CD4-positive, alpha-beta T cell treated with Interleukin-2 at 100 ng/mL for 4 hours (primary cell): ENCODE measurements around the gene SYNRG.
"Not testable (repeated sequence)": the region's sequence is repeated elsewhere in the genome, so short reads cannot be mapped to it uniquely, and the experiment has no call there.

Source experiments
- DNase-seq: peaks from one replicate; pipeline ENCODE4 v3.0.0-alpha.2; 2020; ENCODE audit warnings: low spot score

SYNRG gene

DNA sequence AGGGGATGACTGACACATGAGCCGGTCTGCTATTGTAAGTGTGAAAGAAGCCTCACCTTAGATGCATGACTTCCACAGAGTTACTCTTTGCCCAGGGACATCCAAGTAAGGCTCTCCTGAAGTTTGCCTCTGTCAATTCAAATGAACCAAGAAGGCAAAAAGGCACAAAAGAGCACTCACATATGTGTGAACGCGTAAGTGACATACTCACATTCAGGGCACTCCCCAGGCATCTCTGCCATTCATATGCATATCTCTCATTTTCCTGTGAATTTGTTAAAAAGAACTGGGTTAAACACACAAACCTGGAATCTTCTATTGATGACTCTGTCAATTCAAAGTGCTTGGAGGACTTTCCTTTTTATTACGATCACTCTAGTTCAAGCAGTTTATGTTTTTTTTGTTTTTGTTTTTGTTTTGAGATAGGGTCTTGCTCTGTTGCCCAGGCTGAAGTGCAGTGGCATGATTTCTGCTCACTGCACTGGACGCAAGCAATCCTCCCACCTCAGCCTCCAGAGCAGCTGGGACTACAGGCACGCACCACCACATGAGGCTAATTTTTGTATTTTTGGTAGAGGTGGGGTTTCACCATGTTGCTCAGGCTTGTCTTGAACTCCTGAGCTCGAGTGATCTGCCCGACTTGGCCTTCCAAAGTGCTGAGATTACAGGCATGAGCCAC lies 70.1 kb downstream of the SYNRG start:
- no peak for DNase-seq

DNA sequence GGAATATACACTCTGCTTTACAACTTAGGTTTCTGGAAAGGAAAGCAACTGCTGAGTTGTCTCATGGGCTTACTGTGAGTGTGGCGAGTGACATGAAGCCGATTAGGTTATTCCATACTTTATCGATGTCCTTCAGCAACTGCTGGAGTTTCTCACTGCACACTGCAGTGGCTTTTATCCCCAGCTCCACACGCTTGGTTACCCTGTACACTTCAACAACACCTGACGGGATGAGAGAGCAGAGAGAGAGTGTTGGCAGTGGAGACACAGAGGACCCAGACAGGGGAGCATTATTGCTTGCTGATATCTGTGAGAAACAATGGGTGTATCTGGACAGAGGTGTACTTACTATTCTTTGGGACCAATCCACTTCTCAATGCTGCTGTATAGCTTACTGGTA lies 73.3 kb downstream of the SYNRG start:
- DNase-seq = no peak

DNA sequence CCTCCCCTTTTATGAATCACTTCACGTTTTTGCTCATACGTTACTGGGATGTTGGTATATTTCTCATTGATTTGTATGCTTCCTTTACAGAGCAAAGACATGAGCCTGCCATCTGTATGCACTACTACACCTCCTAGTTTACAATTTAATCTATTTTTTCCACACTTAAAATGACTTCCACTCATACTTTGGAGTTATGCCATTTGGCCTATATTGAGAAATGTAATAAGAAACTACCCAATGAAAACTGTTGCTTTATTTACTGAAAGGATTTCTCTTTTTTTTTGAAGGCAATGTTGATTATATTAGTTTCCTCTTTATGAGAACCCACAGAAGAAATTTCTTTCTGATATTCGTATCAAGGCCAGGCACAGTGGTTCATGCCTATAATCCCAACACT lies 76.5 kb downstream of the SYNRG start:
- DNase-seq = no peak

- DNase-seq = no peak
Measured at GRCh38 chr17:37530420-37530819, 78.8 kb downstream of the SYNRG start.

DNA sequence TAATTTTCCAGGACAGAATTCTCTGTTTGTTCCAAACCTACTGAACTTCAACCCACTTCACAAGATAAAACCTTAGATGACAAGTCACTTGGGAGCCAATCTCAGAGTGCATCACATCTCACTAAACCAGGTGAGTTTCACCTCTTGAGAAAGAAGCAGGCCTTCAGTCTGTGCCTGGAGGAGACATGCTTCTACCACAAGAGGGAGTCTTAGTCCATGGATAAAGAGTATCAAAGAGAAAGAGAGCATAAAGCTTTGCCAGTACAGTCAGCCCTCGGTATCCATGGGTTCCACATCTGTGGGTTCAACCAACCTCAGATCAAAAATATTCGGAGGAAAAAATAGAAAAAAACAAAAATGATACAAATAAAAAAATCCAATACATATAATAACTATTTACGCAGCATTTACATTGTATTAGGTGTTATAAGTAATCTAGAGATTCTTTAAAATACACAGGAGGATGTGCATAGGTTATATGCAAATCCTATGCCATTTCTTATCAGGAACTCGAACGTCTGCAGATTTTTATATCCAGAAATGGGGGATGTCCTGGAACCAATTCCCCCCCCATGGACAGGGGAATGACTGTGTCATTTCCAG lies 81.9 kb downstream of the SYNRG start:
- DNase-seq = peak; percentile 49

- no peak for DNase-seq
Measured at GRCh38 chr17:37523715-37524219, 85.5 kb downstream of the SYNRG start.

GRCh38 chr17:37521821-37522220 lies 87.4 kb downstream of the SYNRG start:
- DNase-seq = no peak

- DNase-seq = no peak
Measured at GRCh38 chr17:37520174-37520573, 89.0 kb downstream of the SYNRG start.

GRCh38 chr17:37519251-37519985 lies 89.8 kb downstream of the SYNRG start:
- DNase-seq = no peak

DNA sequence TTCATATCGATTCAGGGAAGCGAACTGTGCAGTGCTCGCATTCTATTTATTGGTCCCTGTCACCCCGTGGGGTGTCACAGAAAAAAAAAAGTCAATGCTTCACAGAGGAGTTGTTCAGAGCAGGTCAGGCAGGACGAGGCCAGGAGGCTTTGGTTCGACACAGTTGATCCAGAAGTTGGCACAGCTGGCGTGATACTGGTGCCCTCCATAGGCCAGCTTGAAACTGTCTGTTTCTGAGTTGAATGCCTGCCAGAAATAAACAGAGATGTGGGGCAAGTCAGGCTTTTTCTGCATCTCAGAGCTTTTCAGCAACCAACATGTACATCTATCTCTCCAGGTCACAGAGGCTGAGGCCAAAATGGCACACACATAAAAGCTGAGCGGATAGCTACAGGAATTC lies 90.4 kb downstream of the SYNRG start:
- no peak for DNase-seq

GRCh38 chr17:37517881-37518280 lies 91.3 kb downstream of the SYNRG start:
- DNase-seq = no peak

DNA sequence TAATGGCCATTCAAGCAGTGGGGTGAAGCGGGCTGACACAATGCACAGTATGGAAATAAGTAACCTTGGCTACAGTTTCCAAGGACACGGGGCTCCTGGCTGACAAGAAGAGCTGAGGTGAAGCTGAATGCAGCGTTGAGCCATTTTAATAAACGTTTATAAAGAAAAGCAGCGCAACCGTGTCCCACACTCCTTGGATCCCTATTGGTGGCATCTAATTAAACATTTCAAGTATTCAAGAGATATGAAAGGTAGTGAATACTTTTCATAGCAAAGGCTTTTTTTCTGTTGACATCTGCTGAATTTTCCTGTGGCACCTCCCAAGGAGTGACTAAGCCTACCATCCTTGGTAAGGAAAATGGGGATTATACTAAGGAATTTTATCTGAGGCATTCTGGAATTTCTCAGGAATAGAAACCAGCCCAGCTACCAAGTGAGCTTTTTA lies 93.1 kb downstream of the SYNRG start:
- no peak for DNase-seq

DNA sequence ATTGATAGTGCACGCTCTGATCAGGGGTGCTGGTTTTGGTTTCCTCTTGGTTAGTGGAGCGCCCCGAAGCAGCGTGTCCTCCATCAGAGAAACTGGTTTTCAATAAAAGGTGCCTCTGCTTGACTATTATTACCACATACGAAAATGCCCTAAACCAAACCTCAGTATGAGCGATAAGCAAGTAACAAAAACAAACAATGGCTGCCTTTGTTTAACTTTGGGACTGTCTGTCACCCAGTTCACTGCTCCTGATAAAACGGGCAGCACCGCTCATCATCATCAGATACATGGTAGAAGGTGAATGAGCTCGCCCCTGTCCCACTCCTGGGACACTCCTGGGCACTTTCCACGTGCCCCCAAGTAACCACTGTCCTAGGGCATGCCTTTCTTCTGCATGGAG lies 95.5 kb downstream of the SYNRG start:
- DNase-seq = no peak

DNA sequence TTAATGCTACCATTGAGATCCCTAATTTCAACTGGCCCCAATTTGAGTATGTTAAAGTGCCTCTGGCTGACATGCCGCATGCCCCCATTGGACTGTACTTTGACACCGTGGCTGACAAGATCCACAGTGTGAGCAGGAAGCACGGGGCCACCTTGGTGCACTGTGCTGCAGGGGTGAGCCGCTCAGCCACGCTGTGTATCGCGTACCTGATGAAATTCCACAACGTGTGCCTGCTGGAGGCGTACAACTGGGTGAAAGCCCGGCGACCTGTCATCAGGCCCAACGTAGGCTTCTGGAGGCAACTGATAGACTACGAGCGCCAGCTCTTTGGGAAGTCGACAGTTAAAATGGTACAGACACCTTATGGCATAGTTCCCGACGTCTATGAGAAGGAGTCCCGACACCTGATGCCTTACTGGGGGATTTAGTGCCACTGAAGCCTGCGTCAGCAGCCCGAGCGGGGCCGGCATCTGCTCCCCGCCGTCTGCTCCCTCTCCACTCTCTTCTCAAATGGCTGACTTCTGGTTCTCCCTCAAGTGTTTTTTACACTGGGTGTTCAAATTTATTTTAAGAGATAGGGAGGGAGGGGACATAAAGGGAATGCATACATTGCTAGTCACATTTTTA lies 96.7 kb downstream of the SYNRG start:
- DNase-seq = no peak

DNA sequence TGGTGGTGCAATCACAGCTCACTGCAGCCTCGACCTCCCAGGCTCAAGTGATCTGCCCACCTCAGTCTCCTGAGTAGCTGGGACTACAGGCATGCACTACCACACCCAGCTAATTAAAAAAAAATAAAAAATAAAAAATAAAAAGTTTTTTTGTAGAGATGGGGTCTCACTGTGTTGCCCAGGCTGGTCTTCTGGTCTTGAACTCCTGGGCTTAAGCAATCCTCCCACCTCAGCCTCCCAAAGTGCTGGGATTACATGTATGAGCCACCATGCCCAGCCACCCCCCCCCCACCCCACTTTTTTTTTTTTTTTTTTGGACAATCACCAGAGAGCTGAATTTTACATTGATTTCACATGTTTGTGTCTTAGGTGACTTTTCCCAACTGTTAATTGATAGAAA lies 97.6 kb downstream of the SYNRG start:
- DNase-seq = not testable (repeated sequence)

GRCh38 chr17:37510056-37510455 lies 99.2 kb downstream of the SYNRG start:
- DNase-seq = no peak

DNA sequence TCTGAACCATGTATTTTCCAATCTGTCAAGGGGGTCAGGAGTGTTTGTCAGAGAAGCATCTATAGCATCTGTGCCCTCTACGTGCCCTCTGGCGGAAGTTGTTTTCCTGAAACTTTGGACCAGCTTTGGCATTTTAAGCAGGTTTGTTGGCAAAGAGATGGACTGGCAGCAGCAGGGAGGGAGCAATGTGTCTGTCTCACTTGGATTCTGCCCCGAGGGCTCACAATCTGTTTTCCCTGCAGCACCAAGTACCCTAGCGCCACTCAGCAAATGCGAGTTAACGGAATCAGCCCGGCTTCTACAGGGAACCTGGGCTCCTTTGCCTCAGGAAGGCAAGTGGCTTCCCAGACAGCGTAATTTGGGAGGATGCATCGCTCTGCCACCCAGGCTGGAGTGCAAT lies 102.1 kb downstream of the SYNRG start:
- DNase-seq = no peak

DNA sequence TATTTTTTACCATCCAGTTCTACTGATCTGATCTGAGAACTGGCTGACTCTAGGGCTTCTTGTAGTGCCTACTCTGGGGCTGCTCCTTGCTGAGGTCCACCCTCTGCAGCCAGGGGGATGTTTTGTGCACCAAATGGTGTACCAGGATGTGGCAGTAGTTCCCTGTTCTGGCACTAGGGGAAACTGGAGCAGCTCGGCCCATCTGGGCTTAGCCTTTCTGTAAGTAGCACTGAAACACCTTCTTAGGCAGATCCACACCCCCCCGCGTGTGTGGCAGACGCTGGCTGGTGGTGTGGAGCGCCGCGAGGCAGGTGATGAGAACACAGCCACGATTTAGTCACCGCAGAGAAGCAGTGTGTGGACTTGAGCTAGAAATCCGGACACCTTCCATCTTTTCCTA lies 102.5 kb downstream of the SYNRG start:
- no peak for DNase-seq

- no peak for DNase-seq
Measured at GRCh38 chr17:37505333-37505732, 103.9 kb downstream of the SYNRG start.

DNA sequence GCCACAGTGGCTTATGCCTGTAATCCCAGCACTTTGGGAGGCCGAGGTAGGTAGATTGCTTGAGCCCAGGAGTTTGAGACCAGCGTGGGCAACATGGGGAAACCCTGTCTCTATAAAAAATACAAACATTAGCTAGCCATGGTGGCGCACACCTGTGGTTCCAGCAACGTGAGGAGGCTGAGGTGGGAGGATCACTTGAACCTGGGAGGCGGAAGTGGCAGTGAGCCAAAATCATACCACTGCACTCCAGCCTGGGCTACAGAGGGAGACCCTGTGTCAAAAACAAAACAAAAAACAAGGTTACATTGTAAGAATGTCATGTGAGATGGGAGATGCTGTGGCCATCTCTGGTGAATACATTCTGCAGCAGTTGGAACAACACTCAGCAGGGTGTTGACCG lies 106.1 kb downstream of the SYNRG start:
- DNase-seq = no peak

DNA sequence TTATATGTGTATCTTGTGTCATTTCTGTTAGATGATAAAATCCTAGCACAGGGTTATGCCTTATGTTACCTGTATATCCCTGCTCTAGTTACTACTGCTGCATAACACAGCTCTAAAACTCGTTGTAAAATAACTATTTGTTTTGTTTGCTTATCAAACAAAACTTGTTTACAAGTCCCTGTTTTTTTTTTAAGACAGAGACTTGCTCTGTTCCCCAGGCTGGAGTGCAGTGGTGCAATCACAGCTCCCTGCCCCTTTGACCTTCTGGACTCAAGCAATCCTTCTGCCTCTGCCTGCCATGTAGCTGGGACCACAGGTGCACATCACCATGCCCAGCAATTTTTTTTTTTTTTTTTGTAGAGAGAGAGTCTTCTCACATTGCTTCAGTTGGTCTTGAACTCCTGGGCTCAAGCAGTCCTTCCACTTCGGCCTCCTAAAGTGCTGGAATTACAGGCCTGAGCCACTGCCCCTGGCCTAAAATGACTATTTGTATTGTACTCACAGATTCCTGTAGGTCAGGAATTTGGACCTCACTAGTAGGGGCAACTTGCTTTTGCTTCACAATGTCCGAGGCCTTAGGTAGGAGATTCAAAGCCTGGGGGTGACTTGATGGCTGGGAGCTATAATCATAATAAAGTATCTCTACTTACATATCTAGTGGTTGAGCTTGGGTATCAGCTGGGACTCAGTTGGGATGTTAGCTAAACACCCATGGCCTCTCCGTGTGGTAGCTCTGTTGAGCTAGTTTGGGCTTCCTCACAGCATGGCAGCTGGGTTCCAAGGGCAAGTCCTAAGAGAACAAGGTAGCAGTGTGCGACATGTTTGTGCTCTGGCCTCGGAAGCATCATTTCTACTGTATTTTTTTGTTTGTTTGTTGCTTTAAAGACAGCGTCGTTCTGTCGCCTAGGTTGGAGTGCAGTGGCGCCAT lies 106.9 kb downstream of the SYNRG start:
- no peak for DNase-seq

- DNase-seq = no peak
Measured at GRCh38 chr17:37500378-37500777, 108.8 kb downstream of the SYNRG start.
